RWPE1 (cell line): ENCODE measurements around the gene TRABD2B.

Source experiments
- CTCF ChIA-PET: fragments of 350-600 bp; sonication (Branson Sonifier 250); formaldehyde crosslinking; extraction: SDS; loops from one replicate; lab custom pipeline; 2021; lab: Yijun Ruan, JAX
- POLR2A ChIA-PET: fragments of 400-600 bp; formaldehyde crosslinking; extraction: SDS; loops from one replicate; lab custom pipeline; 2020; ENCODE audit warnings: antibody characterized with exemption; ENCODE audit not compliant: low non-redundant PET; lab: Yijun Ruan, JAX
- DNase-seq: peaks from one replicate; pipeline ENCODE4 v3.0.0; 2012; ENCODE audit warnings: low spot score
- H3K27ac ChIP-seq: fragments of 450-650 bp; 2 replicates; pipeline ENCODE4 v1.5.1; 2017
- CTCF ChIP-seq: fragments of 450-650 bp; conservative IDR thresholded peaks from 2 replicates; pipeline ENCODE4 v1.5.1; 2017; ENCODE audit warnings: low read depth, mild to moderate bottlenecking

The TRABD2B gene

GRCh38 chr1:47816325-47817071 lies 180.7 kb downstream of the TRABD2B start:
- CTCF ChIA-PET, result no interaction called here
- TF ChIP-seq CTCF, result no peak
- POLR2A ChIA-PET, result no interaction called here

GRCh38 chr1:47814612-47815395 lies 182.4 kb downstream of the TRABD2B start:
- ChIA-PET CTCF (interaction anchor here (0.6 kb wide), 1 partner anchor 435 kb away, joined by 4 read pairs; no protein-coding TSS in a partner anchor), POLR2A (no interaction called here)
- TF ChIP-seq CTCF, result no peak
- DNase-seq, result no peak
- no peak overlapping the region for H3K27ac ChIP-seq

More at GRCh38 chr1:47816325-47817071, 180.7 kb downstream of the TRABD2B start:
- DNase-seq, result no peak
- H3K27ac ChIP-seq, result no peak overlapping the region

GRCh38 chr1:47813970-47814369 lies 183.2 kb downstream of the TRABD2B start:
- ChIA-PET CTCF (interaction anchor here (0.6 kb wide), 1 partner anchor 436 kb away, joined by 4 read pairs; no protein-coding TSS in a partner anchor), POLR2A (no interaction called here)
- TF ChIP-seq CTCF, result no peak
- no peak overlapping the region for H3K27ac ChIP-seq
- DNase-seq, result no peak

- DNase-seq, result no peak
- CTCF ChIA-PET, result interaction anchor here (0.5 kb wide), 1 partner anchor 76 kb away, joined by 4 read pairs; no protein-coding TSS in a partner anchor
- POLR2A ChIA-PET, result no interaction called here
Observed at GRCh38 chr1:47812904-47813514, 184.2 kb downstream of the TRABD2B start.

GRCh38 chr1:47810964-47811682 lies 186.1 kb downstream of the TRABD2B start:
- no peak for DNase-seq
- H3K27ac ChIP-seq, result no peak overlapping the region
- CTCF ChIA-PET, result interaction anchor here (0.6 to 1.5 kb wide), 2 partner anchors 14 to 23 kb away, joined by 3 to 5 read pairs; no protein-coding TSS in a partner anchor
- no peak for TF ChIP-seq CTCF
- POLR2A ChIA-PET, result no interaction called here

More at GRCh38 chr1:47812904-47813514, 184.2 kb downstream of the TRABD2B start:
- TF ChIP-seq CTCF, result no peak
- H3K27ac ChIP-seq, result no peak overlapping the region
